H1 (cell line): ENCODE results near the gene CST7. TPM values are rescaled to one million over a fixed set of nuclear protein-coding genes. Genes with fewer than 3 reads are reported as not detected.

Experiments used
- CTCF ChIA-PET: fragments of 300-600 bp; sonication (Branson Sonifier 250); formaldehyde crosslinking; loops from one replicate; lab custom pipeline; 2021; ENCODE audit not compliant: partially characterized antibody; lab: Charles Lee
- POLR2A ChIA-PET: fragments of 300-600 bp; sonication (Branson Sonifier 250); formaldehyde crosslinking; loops from one replicate; lab custom pipeline; 2021; ENCODE audit warnings: inconsistent platforms; ENCODE audit not compliant: partially characterized antibody; lab: Charles Lee
- DNase-seq, 2 experiments: peaks; one replicate each; pipeline versions ENCODE4 v3.0.0 to v3.0.0-alpha.2; 2010 to 2022; ENCODE audit warnings: low spot score in 2 of 2, low read depth in 1 of 2, mixed read lengths in 1 of 2
- FAIRE-seq: peaks from 2 replicates; lab custom pipeline; 2011; peaks lifted over from hg19 to GRCh38; lab: Jason Lieb, UNC
- H2AFZ ChIP-seq: 2 replicates; pipeline ENCODE4 v1.8.1; 2012; ENCODE audit warnings: low read length, inconsistent platforms
- H2AK5ac ChIP-seq: 2 replicates; pipeline ENCODE4 v1.6.1; 2013; ENCODE audit warnings: low read depth, low read length
- H2BK120ac ChIP-seq: replicated peaks from 2 replicates; pipeline ENCODE3; 2013; ENCODE audit warnings: low read depth, low read length, inconsistent platforms
- H2BK12ac ChIP-seq: 2 replicates; pipeline ENCODE4 v1.6.1; 2013; ENCODE audit warnings: low read depth, low read length
- H2BK15ac ChIP-seq: 2 replicates; pipeline ENCODE4 v1.6.1; 2013; ENCODE audit warnings: low read length
- H2BK20ac ChIP-seq: 2 replicates; pipeline ENCODE4 v1.6.1; 2013; ENCODE audit warnings: low read length
- H2BK5ac ChIP-seq: 2 replicates; pipeline ENCODE4 v1.6.1; 2013; ENCODE audit warnings: low read depth, low read length
- H3K14ac ChIP-seq: 2 replicates; pipeline ENCODE4 v1.6.1; 2013; ENCODE audit warnings: inconsistent platforms; ENCODE audit not compliant: insufficient read length
- H3K18ac ChIP-seq: 2 replicates; pipeline ENCODE4 v1.6.1; 2013; ENCODE audit warnings: low read length; ENCODE audit errors: extremely low read depth
- H3K23ac ChIP-seq: 2 replicates; pipeline ENCODE4 v1.6.1; 2013; ENCODE audit warnings: inconsistent platforms; ENCODE audit not compliant: insufficient read length
- H3K23me2 ChIP-seq: 2 replicates; pipeline ENCODE4 v1.6.1; 2013; ENCODE audit warnings: low read depth, low read length
- H3K27ac ChIP-seq: 2 replicates; pipeline ENCODE4 v1.6.1; 2011; ENCODE audit warnings: low read depth, low read length, inconsistent platforms
- H3K27me3 ChIP-seq, 4 experiments: replicated peaks in 1 of 4; 1 replicate in 1 of 4; 2 replicates in 3 of 4; pipeline versions ENCODE4 v1.6.1 to v1.8.1; 2011 to 2013; ENCODE audit warnings: low read length in 3 of 4, mild to moderate bottlenecking in 3 of 4, inconsistent platforms in 2 of 4, mixed read lengths in 2 of 4, moderate library complexity in 1 of 4; ENCODE audit not compliant: control insufficient read depth in 3 of 4, insufficient read depth in 3 of 4; ENCODE audit errors: extremely low read depth in 1 of 4
- H3K36me3 ChIP-seq, 4 experiments: 2 replicates each; pipeline versions ENCODE4 v1.6.1 to v1.8.1; 2011 to 2013; ENCODE audit warnings: mild to moderate bottlenecking in 4 of 4, low read length in 3 of 4, moderate library complexity in 2 of 4, control low read depth in 1 of 4, inconsistent platforms in 1 of 4; ENCODE audit not compliant: insufficient read depth in 4 of 4, control insufficient read depth in 2 of 4
- H3K4ac ChIP-seq: replicated peaks from 2 replicates; pipeline ENCODE3; 2013; ENCODE audit warnings: low read length, low read depth, mixed read lengths, inconsistent platforms; ENCODE audit not compliant: insufficient read length
- H3K4me1 ChIP-seq, 4 experiments: replicated peaks in 1 of 4; 1 replicate in 1 of 4; 2 replicates in 3 of 4; pipeline versions ENCODE4 v1.6.1 to v1.8.1; 2011 to 2013; ENCODE audit warnings: low read length in 3 of 4, inconsistent platforms in 2 of 4, mixed read lengths in 1 of 4; ENCODE audit not compliant: insufficient read depth in 4 of 4, control insufficient read depth in 3 of 4
- H3K4me2 ChIP-seq, 2 experiments: 2 replicates each; pipeline versions ENCODE4 v1.6.1 to v1.8.1; 2011 to 2013; ENCODE audit warnings: low read depth in 2 of 2, low read length in 2 of 2, control low read depth in 1 of 2, inconsistent platforms in 1 of 2, mild to moderate bottlenecking in 1 of 2; ENCODE audit not compliant: insufficient read depth in 1 of 2
- H3K4me3 ChIP-seq, 4 experiments: fragments of 200-600, 300-600 bp in 1 of 4; sonication (generic), shearing (Covaris generic), sonication (Bioruptor Twin) in 1 of 4; 2 replicates each; pipeline versions ENCODE4 v1.5.1 to v1.8.1; 2011 to 2016; ENCODE audit warnings: low read length in 4 of 4, low read depth in 3 of 4, control low read depth in 2 of 4, inconsistent platforms in 2 of 4, mild to moderate bottlenecking in 2 of 4, mixed read lengths in 1 of 4, moderate library complexity in 1 of 4; ENCODE audit not compliant: insufficient read depth in 2 of 4; ENCODE audit errors: extremely low read depth in 1 of 4
- H3K56ac ChIP-seq: replicated peaks from 2 replicates; pipeline ENCODE3; 2013; ENCODE audit warnings: low read depth, mild to moderate bottlenecking, mixed read lengths, low read length, inconsistent platforms; ENCODE audit not compliant: insufficient read length
- H3K79me1 ChIP-seq: 2 replicates; pipeline ENCODE4 v1.6.1; 2013; ENCODE audit warnings: low read depth, low read length, control low read depth
- H3K79me2 ChIP-seq, 2 experiments: 2 replicates each; pipeline versions ENCODE4 v1.6.1 to v1.8.1; 2012 to 2013; ENCODE audit warnings: low read length in 2 of 2, mild to moderate bottlenecking in 2 of 2, inconsistent platforms in 1 of 2; ENCODE audit not compliant: insufficient read depth in 2 of 2, control insufficient read depth in 1 of 2
- H3K9ac ChIP-seq, 4 experiments: replicated peaks in 1 of 4; 1 replicate in 1 of 4; 2 replicates in 3 of 4; pipeline versions ENCODE4 v1.6.1 to v1.8.1; 2011 to 2013; ENCODE audit warnings: low read depth in 3 of 4, low read length in 3 of 4, control low read depth in 2 of 4, mild to moderate bottlenecking in 2 of 4, moderate library complexity in 2 of 4, inconsistent platforms in 1 of 4; ENCODE audit errors: extremely low read depth in 1 of 4
- H3K9me3 ChIP-seq, 2 experiments: 2 replicates each; pipeline versions ENCODE4 v1.6.1 to v1.8.1; 2012 to 2013; ENCODE audit warnings: mild to moderate bottlenecking in 2 of 2, moderate library complexity in 2 of 2, control low read depth in 1 of 2, inconsistent platforms in 1 of 2, low read depth in 1 of 2, low read length in 1 of 2, mixed read lengths in 1 of 2; ENCODE audit not compliant: insufficient read depth in 2 of 2
- H4K20me1 ChIP-seq, 2 experiments: replicated peaks in 1 of 2; 2 replicates each; pipeline versions ENCODE3 to v1.8.1; 2011 to 2013; ENCODE audit warnings: inconsistent platforms in 2 of 2, low read length in 2 of 2, mild to moderate bottlenecking in 1 of 2; ENCODE audit not compliant: insufficient read depth in 2 of 2, control insufficient read depth in 1 of 2
- H4K5ac ChIP-seq: 2 replicates; pipeline ENCODE4 v1.6.1; 2013; ENCODE audit warnings: low read length, low read depth, mixed read lengths, inconsistent platforms; ENCODE audit not compliant: insufficient read length
- H4K8ac ChIP-seq: 2 replicates; pipeline ENCODE4 v1.8.0; 2013; ENCODE audit warnings: mild to moderate bottlenecking, moderate library complexity, low read length, inconsistent platforms; ENCODE audit not compliant: insufficient read depth; ENCODE audit errors: extremely low read depth
- H4K91ac ChIP-seq: replicated peaks from 2 replicates; pipeline ENCODE3; 2013; ENCODE audit warnings: low read length, mixed read lengths, inconsistent platforms; ENCODE audit not compliant: insufficient read length
- NANOG ChIP-seq: IDR thresholded peaks from 2 replicates; pipeline ENCODE4 v1.6.1; 2011; ENCODE audit warnings: low read length, low read depth, mild to moderate bottlenecking, inconsistent platforms; ENCODE audit not compliant: insufficient read depth, poor library complexity, severe bottlenecking
- POLR2AphosphoS5 ChIP-seq: IDR thresholded peaks from 2 replicates; pipeline ENCODE4 v1.6.1; 2011; ENCODE audit warnings: low read depth, low read length
- SP1 ChIP-seq: IDR thresholded peaks from 2 replicates; pipeline ENCODE4 v1.6.1; 2011; ENCODE audit warnings: low read depth, low read length
- whole genome bisulfite sequencing, 2 experiments: shearing (Covaris generic) in 1 of 2; methylation state at CpG; one replicate each; pipeline versions ENCODE4 v1.1.6 to v1.1.7; 2013 to 2015; ENCODE audit warnings: low lambda C conversion rate in 2 of 2, mixed read lengths in 2 of 2, inconsistent platforms in 1 of 2, low coverage in 1 of 2, missing lambda C conversion rate in 1 of 2; ENCODE audit not compliant: insufficient replicate concordance in 2 of 2, insufficient coverage in 1 of 2, insufficient read length in 1 of 2; ENCODE audit errors: extremely low coverage in 1 of 2, missing lambda C conversion rate in 1 of 2; 5-methylcytosine and 5-hydroxymethylcytosine counted together
- polyA plus RNA-seq, 7 experiments: library from polyadenylated mRNA; depleted of rRNA in 3 of 7; stranded (reverse) in 5 of 7; unstranded in 2 of 7; fragments of >200 nt in 5 of 7; fragments of 200-250 nt in 2 of 7; gene quantifications; 1 replicate in 5 of 7; 2 replicates in 1 of 7; 4 replicates in 1 of 7; pipeline versions ENCODE4 v1.2.1 to v1.2.3, GENCODE V29; 2011 to 2013; ENCODE audit warnings: missing spikeins in 2 of 7, mixed read lengths in 2 of 7
- total RNA-seq: library from RNA; stranded (reverse); fragmentation: NEBNext Ultra II Directional; extraction: Animal tissue kit (Norgen Biotek cat#: 25700); gene quantifications from 2 replicates; pipeline ENCODE4 v1.2.1, GENCODE V29; 2021

CST7 gene
- total and polyA plus RNA-seq, 2 of the 8 experiments (the other 6 are each of a cell fraction or from before 2014, with no cell fraction given): not detected

DNA sequence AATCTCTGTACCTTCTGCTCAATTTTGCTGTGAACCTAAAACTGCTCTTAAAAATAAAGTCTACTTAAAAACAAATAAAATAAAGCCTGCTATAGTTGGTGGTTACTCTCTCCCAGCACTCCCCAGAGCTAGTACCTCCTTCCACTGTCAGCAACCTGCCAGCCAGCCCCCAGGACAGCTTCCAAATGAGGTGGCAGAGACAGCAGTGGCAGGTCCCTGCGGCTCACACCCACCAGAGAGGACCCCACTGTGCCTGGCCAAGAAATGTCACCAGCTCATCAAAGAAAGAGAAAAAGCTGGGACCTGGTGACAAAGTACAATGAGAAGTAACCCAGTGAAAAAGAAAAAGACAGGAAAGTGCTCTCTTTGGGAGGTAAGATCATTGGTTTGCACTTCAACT lies 28.3 kb downstream of the CST7 start:
- no peak overlapping the region for H2BK15ac ChIP-seq
- CTCF ChIA-PET: interaction anchor here (0.9 kb wide), 1 partner anchor 47 kb away, joined by 3 read pairs; no protein-coding TSS in a partner anchor
- no peak overlapping the region for H3K9ac ChIP-seq
- DNase-seq (no peak), FAIRE-seq (no peak)
- no peak overlapping the region for H3K23ac ChIP-seq
- H3K4me3 ChIP-seq: no peak overlapping the region
- no peak overlapping the region for H4K8ac ChIP-seq
- peaks cover 0 to 4% of the 10 kb centered on the region in 2 experiments; a peak in 1 of 4 replicates for H3K79me2 ChIP-seq
- H2AFZ ChIP-seq: no peak overlapping the region
- peaks cover 8 to 9% of the 10 kb centered on the region in 2 experiments; a peak in 3 of 4 replicates for H3K9me3 ChIP-seq
- H3K18ac ChIP-seq: no peak overlapping the region
- H2BK20ac ChIP-seq: no peak overlapping the region
- H3K23me2 ChIP-seq: no peaks in the 10 kb centered on the region
- H3K27ac ChIP-seq: no peak overlapping the region
- H3K36me3 ChIP-seq: peaks cover 0 to 34% (median 12%) of the 10 kb centered on the region in 4 experiments; a peak in 6 of 8 replicates
- H3K4me2 ChIP-seq: no peak overlapping the region
- no peak overlapping the region for H3K56ac ChIP-seq
- H3K27me3 ChIP-seq: no peaks in the 10 kb centered on the region
- H2BK120ac ChIP-seq: no peak overlapping the region
- H3K14ac ChIP-seq: no peak overlapping the region
- WGBS, 2 experiments: 80% methylated on average over 1 of the region's 1 CpG; no CpG with 5 or more reads in 1 of the 2 experiments
- H4K5ac ChIP-seq: no peak overlapping the region
- no peak overlapping the region for H4K91ac ChIP-seq
- H2AK5ac ChIP-seq: no peak overlapping the region
- H3K4ac ChIP-seq: no peak overlapping the region
- H2BK12ac ChIP-seq: no peak overlapping the region
- no peak overlapping the region for H2BK5ac ChIP-seq
- POLR2A ChIA-PET: no interaction called here
- no peaks in the 10 kb centered on the region for H3K4me1 ChIP-seq
- peaks cover 2% of the 10 kb centered on the region; the same call in 1 of the 2 replicates for H3K79me1 ChIP-seq
- H4K20me1 ChIP-seq: peaks cover 0 to 2% of the 10 kb centered on the region in 2 experiments
- TF ChIP-seq NANOG: no peak
- no peak for TF ChIP-seq POLR2AphosphoS5
- TF ChIP-seq SP1: no peak
